ENCODE measurements around the gene RNF224.
A peak's percentile ranks its signal among the peaks of the same experiment; 100 is the strongest.

The RNF224 gene

DNA sequence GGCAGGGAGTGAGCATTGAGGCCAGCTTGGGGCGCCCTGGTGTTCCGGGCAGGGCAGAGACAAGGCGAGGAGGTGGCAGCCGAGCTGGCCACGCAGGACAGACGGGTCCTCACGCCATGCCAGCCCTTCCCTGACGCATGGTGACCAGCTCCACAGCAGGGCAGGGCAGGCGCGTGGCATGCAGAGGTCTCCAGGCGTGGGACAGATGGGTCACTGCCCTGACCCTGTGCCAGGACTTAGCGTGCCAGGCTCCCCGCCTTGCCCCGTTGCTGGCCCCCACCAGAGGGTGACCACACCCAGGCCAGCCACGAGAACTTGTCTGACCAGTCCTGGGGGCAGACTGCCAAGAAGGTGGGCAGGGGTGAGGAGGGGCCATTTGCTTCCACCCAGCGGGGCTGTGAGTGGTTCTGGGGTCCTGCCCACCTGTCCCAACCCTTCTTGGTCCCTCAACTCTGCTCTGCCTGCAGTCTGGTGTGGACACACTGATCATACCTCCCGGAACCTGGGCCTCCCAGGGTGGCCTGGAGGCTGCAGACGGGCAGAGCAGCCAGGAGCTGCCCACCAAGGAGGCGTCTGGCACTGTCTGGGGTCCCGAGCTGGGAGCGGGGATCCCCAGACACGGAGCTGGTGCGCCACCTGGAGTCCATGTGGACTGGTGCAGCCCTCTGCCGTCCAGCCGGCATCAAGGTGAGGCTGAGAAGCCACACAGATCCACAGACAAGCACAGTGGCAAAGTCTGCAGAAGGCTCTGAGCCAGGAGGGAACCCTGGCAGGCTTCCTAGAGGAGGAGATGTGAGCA is at the start of gene RNF224:
RNF224 (plus strand) TSS at position 449 of the 799 bp plus-strand sequence. CDS start 834 bp downstream, outside the sequence.
- DNase-seq (ENCODE audit: low read depth in 2 of 2) = peak; percentile 75 to 81
- no peak within 1 kb of the TSS for H3K4me3 ChIP-seq (replicated peaks in 1 of 2; ENCODE audit: low read depth in 2 of 2, low read length in 2 of 2)
- TF ChIP-seq CTCF (IDR thresholded peaks at IDR 0.05; ENCODE audit: low read depth, low read length) = peak; percentile 91

GRCh38 chr9:137178201-137178938 is 48.9 kb upstream of the RNF224 start:
- peak in 1 of 2 donors; percentile 12 for DNase-seq (ENCODE audit: low read depth in 2 of 2)
- H3K4me3 ChIP-seq (replicated peaks in 1 of 2; ENCODE audit: low read depth in 2 of 2, low read length in 2 of 2) = no peak overlapping the region
- TF ChIP-seq CTCF (IDR thresholded peaks at IDR 0.05; ENCODE audit: low read depth, low read length) = no peak

DNA sequence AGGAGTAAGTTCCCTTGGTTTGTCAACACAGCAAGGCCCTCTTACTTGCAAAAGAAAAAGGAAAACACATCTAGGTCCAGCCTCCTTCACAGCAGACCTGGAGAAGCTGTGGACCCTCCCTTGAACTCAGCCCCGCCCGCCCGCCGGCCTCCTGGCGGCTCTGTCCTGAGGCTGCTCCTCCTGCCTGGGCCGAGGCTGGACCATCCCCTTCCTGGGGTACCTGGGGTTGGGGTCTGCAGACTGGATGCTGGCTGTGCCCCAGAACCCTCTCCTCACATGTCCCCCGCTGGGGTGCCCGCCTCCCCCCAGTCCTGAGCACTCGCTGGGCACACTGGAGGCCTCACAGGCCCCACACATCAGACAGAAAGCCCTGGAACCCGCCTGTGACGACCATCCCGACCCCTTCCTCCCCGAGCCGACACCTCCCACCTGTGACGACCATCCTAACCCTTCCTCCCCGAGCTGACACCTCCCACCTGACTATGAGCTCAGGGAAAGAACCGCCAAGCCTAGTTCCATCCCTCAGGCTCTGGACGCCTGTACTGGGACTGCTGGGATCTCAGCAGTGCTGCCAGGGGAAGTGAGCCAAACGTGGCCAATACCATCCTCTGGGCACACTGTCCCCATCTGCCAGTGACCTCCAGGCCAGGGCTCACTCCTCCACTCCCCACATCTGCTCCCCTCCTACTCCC is 48.2 kb upstream of the RNF224 start:
- no peak overlapping the region for H3K4me3 ChIP-seq (replicated peaks in 1 of 2; ENCODE audit: low read depth in 2 of 2, low read length in 2 of 2)
- DNase-seq (ENCODE audit: low read depth in 2 of 2) = no peak
- no peak for TF ChIP-seq CTCF (IDR thresholded peaks at IDR 0.05; ENCODE audit: low read depth, low read length)

GRCh38 chr9:137179761-137180160 is 47.5 kb upstream of the RNF224 start:
- no peak for DNase-seq (ENCODE audit: low read depth in 2 of 2)
- no peak overlapping the region for H3K4me3 ChIP-seq (replicated peaks in 1 of 2; ENCODE audit: low read depth in 2 of 2, low read length in 2 of 2)
- no peak for TF ChIP-seq CTCF (IDR thresholded peaks at IDR 0.05; ENCODE audit: low read depth, low read length)

GRCh38 chr9:137180491-137180890 is 46.8 kb upstream of the RNF224 start:
- no peak for TF ChIP-seq CTCF (IDR thresholded peaks at IDR 0.05; ENCODE audit: low read depth, low read length)
- no peak overlapping the region for H3K4me3 ChIP-seq (replicated peaks in 1 of 2; ENCODE audit: low read depth in 2 of 2, low read length in 2 of 2)
- DNase-seq (ENCODE audit: low read depth in 2 of 2) = no peak

DNA sequence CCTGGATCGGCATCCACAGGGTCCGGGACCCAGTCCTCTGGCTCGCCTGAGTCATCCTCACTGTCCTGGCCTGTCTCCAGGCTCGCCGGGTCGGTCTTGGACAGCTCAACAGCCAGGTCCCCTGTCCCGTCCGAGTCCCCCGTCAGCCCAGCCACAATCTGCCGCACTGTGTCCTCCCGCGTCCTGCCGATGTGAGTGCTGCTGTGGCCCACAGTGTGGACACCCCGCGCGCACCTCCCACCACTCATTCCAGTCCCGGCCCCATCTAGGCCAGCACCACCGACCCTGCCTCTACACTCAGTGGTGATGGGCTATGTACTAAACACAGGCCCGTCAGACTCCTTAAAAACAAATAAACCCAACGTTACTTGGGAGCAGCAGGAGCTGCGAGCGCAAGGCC is 45.6 kb upstream of the RNF224 start:
- TF ChIP-seq CTCF (IDR thresholded peaks at IDR 0.05; ENCODE audit: low read depth, low read length) = no peak
- no peak overlapping the region for H3K4me3 ChIP-seq (replicated peaks in 1 of 2; ENCODE audit: low read depth in 2 of 2, low read length in 2 of 2)
- no peak for DNase-seq (ENCODE audit: low read depth in 2 of 2)

Data from cardiac fibroblast (primary cell).